Measurements from ENCODE around the gene ATP9A.

DNA sequence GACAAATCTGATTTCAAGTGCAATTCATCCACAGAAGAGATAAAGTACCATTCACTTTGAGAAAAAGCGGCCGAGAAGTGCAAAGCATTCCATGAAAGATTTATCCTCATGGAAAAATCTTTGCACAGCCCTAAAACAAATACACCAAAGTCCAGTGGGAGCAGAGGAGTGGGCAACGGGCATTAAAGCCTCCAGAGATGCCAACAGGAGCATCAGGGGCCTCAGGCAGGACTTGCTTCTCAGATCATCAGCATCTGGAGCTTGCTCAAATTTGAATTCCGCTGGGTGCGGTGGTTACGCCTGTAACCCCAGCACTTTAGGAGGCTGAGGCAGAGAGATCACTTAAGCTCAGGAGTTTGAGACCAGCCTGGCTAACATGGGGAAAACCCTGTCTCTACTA lies 115.0 kb downstream of the ATP9A start:
- TF ChIP-seq, protein P1, sequence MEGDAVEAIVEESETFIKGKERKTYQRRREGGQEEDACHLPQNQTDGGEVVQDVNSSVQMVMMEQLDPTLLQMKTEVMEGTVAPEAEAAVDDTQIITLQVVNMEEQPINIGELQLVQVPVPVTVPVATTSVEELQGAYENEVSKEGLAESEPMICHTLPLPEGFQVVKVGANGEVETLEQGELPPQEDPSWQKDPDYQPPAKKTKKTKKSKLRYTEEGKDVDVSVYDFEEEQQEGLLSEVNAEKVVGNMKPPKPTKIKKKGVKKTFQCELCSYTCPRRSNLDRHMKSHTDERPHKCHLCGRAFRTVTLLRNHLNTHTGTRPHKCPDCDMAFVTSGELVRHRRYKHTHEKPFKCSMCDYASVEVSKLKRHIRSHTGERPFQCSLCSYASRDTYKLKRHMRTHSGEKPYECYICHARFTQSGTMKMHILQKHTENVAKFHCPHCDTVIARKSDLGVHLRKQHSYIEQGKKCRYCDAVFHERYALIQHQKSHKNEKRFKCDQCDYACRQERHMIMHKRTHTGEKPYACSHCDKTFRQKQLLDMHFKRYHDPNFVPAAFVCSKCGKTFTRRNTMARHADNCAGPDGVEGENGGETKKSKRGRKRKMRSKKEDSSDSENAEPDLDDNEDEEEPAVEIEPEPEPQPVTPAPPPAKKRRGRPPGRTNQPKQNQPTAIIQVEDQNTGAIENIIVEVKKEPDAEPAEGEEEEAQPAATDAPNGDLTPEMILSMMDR (IDR thresholded peaks at IDR 0.05), result no peak
- no peak for TF ChIP-seq POLR2A (IDR thresholded peaks at IDR 0.05)
